H1 (cell line): ENCODE data around the gene ZXDA. TPM values are rescaled to one million over a fixed set of nuclear protein-coding genes. Genes with fewer than 3 reads are reported as not detected.

Experiments
- CHD7 ChIP-seq: fragments of 300-600 bp; sonication (generic); IDR thresholded peaks from 2 replicates; pipeline ENCODE4 v1.7.1; 2012; ENCODE audit warnings: low read length, moderate library complexity, mild to moderate bottlenecking, inconsistent platforms; ENCODE audit not compliant: insufficient replicate concordance
- GTF2F1 ChIP-seq: IDR thresholded peaks from 2 replicates; pipeline ENCODE4 v1.6.1; 2012; ENCODE audit warnings: low read depth, low read length, improper control_type of control experiment, borderline replicate concordance
- HDAC6 ChIP-seq: IDR thresholded peaks from one replicate; pipeline ENCODE4 v1.7.1; 2012; ENCODE audit warnings: low read depth, mild to moderate bottlenecking, inconsistent platforms, low read length, moderate library complexity
- TEAD4 ChIP-seq: IDR thresholded peaks from 2 replicates; pipeline ENCODE4 v1.6.1; 2012; ENCODE audit warnings: low read depth, low read length, inconsistent platforms, mixed read lengths
- polyA plus RNA-seq, 7 experiments: library from polyadenylated mRNA; depleted of rRNA in 3 of 7; stranded (reverse) in 5 of 7; unstranded in 2 of 7; fragments of >200 nt in 5 of 7; fragments of 200-250 nt in 2 of 7; gene quantifications; 1 replicate in 5 of 7; 2 replicates in 1 of 7; 4 replicates in 1 of 7; pipeline versions ENCODE4 v1.2.1 to v1.2.3, GENCODE V29; 2011 to 2013; ENCODE audit warnings: missing spikeins in 2 of 7, mixed read lengths in 2 of 7
- total RNA-seq: library from RNA; stranded (reverse); fragmentation: NEBNext Ultra II Directional; extraction: Animal tissue kit (Norgen Biotek cat#: 25700); gene quantifications from 2 replicates; pipeline ENCODE4 v1.2.1, GENCODE V29; 2021

The ZXDA gene
- total and polyA plus RNA-seq, 2 of the 8 experiments (the other 6 are each of a cell fraction or from before 2014, with no cell fraction given): not detected

GRCh38 chrX:57952320-57952678 lies 42.0 kb upstream of the ZXDA start (continued):
- TF ChIP-seq CHD7: no peak
- no peak for TF ChIP-seq HDAC6
- TF ChIP-seq GTF2F1: no peak
- TF ChIP-seq TEAD4: no peak
